Endodermal cell (in vitro differentiated cells): ENCODE measurements around the gene GMPR2. TPM values are rescaled to one million over a fixed set of nuclear protein-coding genes. Genes with fewer than 3 reads are reported as not detected.

Experiments used
- DNase-seq: peaks from one replicate; pipeline ENCODE4 v3.0.0-alpha.2; 2017
- H3K27ac ChIP-seq: 2 replicates; pipeline ENCODE4 v1.5.1; 2013; ENCODE audit warnings: mild to moderate bottlenecking, low read depth, low read length, moderate library complexity
- H3K27me3 ChIP-seq: 2 replicates; pipeline ENCODE4 v1.6.1; 2013; ENCODE audit warnings: mild to moderate bottlenecking, low read length, moderate library complexity; ENCODE audit not compliant: insufficient read depth, control insufficient read depth, poor library complexity, severe bottlenecking
- H3K36me3 ChIP-seq: 2 replicates; pipeline ENCODE4 v1.7.0; 2013; ENCODE audit warnings: mild to moderate bottlenecking, low read length, moderate library complexity; ENCODE audit not compliant: control insufficient read depth, insufficient read depth
- H3K4me1 ChIP-seq: one replicate; pipeline ENCODE4 v1.7.0; 2013; ENCODE audit warnings: low read length; ENCODE audit not compliant: control insufficient read depth, insufficient read depth
- H3K4me3 ChIP-seq: 2 replicates; pipeline ENCODE4 v1.5.1; 2013; ENCODE audit warnings: mild to moderate bottlenecking, low read length, moderate library complexity
- H3K9ac ChIP-seq: 2 replicates; pipeline ENCODE4 v1.6.1; 2013; ENCODE audit warnings: mild to moderate bottlenecking, low read length, moderate library complexity; ENCODE audit not compliant: poor library complexity, severe bottlenecking; ENCODE audit errors: extremely low read depth
- H3K9me3 ChIP-seq: 2 replicates; pipeline ENCODE4 v1.6.1; 2013; ENCODE audit warnings: mild to moderate bottlenecking, low read length, moderate library complexity; ENCODE audit not compliant: control insufficient read depth
- H3K27ac Mint-ChIP-seq: 2 replicates; pipeline ENCODE4 v1.8.0; 2020; ENCODE audit warnings: mixed read lengths
- H3K27me3 Mint-ChIP-seq: 2 replicates; pipeline ENCODE4 v1.8.0; 2021; ENCODE audit warnings: mild to moderate bottlenecking, mixed read lengths; ENCODE audit not compliant: insufficient read depth
- H3K36me3 Mint-ChIP-seq: 2 replicates; pipeline ENCODE4 v1.8.0; 2020; ENCODE audit warnings: low read depth, mixed read lengths
- H3K4me1 Mint-ChIP-seq: 2 replicates; pipeline ENCODE4 v1.8.0; 2020; ENCODE audit warnings: mixed read lengths
- H3K4me3 Mint-ChIP-seq: 2 replicates; pipeline ENCODE4 v1.8.0; 2020; ENCODE audit warnings: mild to moderate bottlenecking, moderate library complexity, mixed read lengths
- H3K9me3 Mint-ChIP-seq: 2 replicates; pipeline ENCODE4 v1.8.0; 2020; ENCODE audit warnings: mild to moderate bottlenecking, mixed read lengths
- CTCF ChIP-seq: fragments of 200-600 bp; sonication (generic); conservative IDR thresholded peaks from 2 replicates; pipeline ENCODE4 v1.5.0; 2021; ENCODE audit warnings: antibody characterized with exemption, mild to moderate bottlenecking
- WGBS, 2 experiments: methylation state at CpG; one replicate each; pipeline versions ENCODE4 v1.1.5 to v1.1.7; 2013; ENCODE audit warnings: missing lambda C conversion rate in 2 of 2, mixed read lengths in 1 of 2; ENCODE audit not compliant: insufficient coverage in 1 of 2, insufficient read length in 1 of 2; 5-methylcytosine and 5-hydroxymethylcytosine counted together
- total RNA-seq, 2 donors: library from RNA; stranded (reverse); fragmentation: NEBNext Ultra II Directional in 1 of 2; extraction: Animal tissue kit (Norgen Biotek cat#: 25700) in 1 of 2; gene quantifications; 2 replicates in 1 of 2; 3 replicates in 1 of 2; pipeline ENCODE4 v1.2.1, GENCODE V29; 2021

The GMPR2 gene
- total RNA-seq, 2 donors from 2014 or later: 56.1 to 63.1 TPM

- Mint-ChIP-seq H3K27ac (no peak overlapping the region), H3K36me3 (peaks cover 35% of the 10 kb centered on the region), H3K9me3 (no peaks in the 10 kb centered on the region), H3K4me3 (no peak overlapping the region), H3K27me3 (no peaks in the 10 kb centered on the region), H3K4me1 (peaks cover 9% of the 10 kb centered on the region)
- Histone ChIP-seq H3K9me3 (no peaks in the 10 kb centered on the region), H3K27ac (no peak overlapping the region), H3K4me1 (no peaks in the 10 kb centered on the region), H3K4me3 (no peak overlapping the region), H3K27me3 (no peaks in the 10 kb centered on the region), H3K9ac (no peak overlapping the region), H3K36me3 (peaks cover 39% of the 10 kb centered on the region)
- WGBS, 2 experiments: 97 to 98% methylated on average over 14 to 15 of the region's 15 CpGs
- DNase-seq: no peak
- TF ChIP-seq CTCF: no peak
Measured at GRCh38 chr14:24192933-24193332, 39.8 kb upstream of the GMPR2 start.

DNA sequence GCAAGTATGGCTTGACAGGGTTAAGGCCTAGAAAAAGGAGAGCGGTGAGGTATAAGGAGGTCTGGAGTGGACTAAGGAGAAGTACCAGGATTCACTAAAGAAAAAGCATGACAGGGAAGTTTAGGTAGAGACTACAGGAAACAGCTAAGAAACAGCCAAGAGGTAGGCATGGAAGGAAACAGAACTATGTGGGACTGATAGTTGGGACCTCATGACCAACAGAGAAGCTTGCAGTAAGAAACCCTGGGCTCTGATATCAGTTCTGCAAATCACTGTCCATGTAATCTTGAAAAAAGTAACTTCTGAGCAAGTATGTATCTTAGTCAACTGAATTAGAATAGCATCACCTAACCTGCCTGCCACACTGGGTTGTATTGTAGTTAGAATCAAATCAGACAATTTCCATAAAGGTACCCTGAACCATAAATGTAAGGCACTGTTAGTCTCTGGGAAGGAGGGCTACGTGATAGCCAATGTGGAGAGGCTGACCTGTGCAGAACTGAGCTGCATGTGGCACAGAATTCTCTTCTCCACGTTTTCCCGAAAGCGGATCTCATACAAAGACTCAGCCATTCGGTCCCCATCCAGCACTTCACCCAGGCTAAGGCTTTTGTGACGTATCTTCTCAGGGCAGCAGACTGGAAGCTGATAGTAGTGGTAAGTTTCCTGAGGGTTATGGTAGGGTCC lies 38.4 kb upstream of the GMPR2 start:
- no peak for DNase-seq
- H3K27ac Mint-ChIP-seq: no peak overlapping the region

GRCh38 chr14:24194873-24195185 lies 37.9 kb upstream of the GMPR2 start:
- no peak for DNase-seq
- no peaks in the 10 kb centered on the region for H3K9me3 Mint-ChIP-seq
- no peaks in the 10 kb centered on the region for H3K4me1 ChIP-seq
- peak overlapping the region; percentile 93 for H3K9ac ChIP-seq
- no peaks in the 10 kb centered on the region for H3K27me3 ChIP-seq
- peaks cover 41% of the 10 kb centered on the region for H3K36me3 ChIP-seq
- peak overlapping the region; percentile 91 for H3K4me3 ChIP-seq
- 63 to 94% methylated on average over 3 to 8 of the region's 8 CpGs for WGBS, 2 experiments
- peak overlapping the region; percentile 77 for H3K27ac Mint-ChIP-seq
- H3K27ac ChIP-seq: peak overlapping the region; percentile 96
- peaks cover 47% of the 10 kb centered on the region for H3K36me3 Mint-ChIP-seq
- H3K4me1 Mint-ChIP-seq: peaks cover 8% of the 10 kb centered on the region
- peak overlapping the region; percentile 77 for H3K4me3 Mint-ChIP-seq
- no peaks in the 10 kb centered on the region for H3K27me3 Mint-ChIP-seq
- no peaks in the 10 kb centered on the region for H3K9me3 ChIP-seq
- TF ChIP-seq CTCF: no peak

More for the DNA sequence above, 38.4 kb upstream of the GMPR2 start:
- H3K27me3 ChIP-seq: no peaks in the 10 kb centered on the region
- no peaks in the 10 kb centered on the region for H3K27me3 Mint-ChIP-seq
- H3K36me3 ChIP-seq: peaks cover 43% of the 10 kb centered on the region
- no peaks in the 10 kb centered on the region for H3K9me3 ChIP-seq
- no peaks in the 10 kb centered on the region for H3K4me1 ChIP-seq
- peaks cover 8% of the 10 kb centered on the region for H3K4me1 Mint-ChIP-seq
- peaks cover 44% of the 10 kb centered on the region for H3K36me3 Mint-ChIP-seq
- no peak for TF ChIP-seq CTCF
- H3K4me3 Mint-ChIP-seq: peak overlapping the region; percentile 77
- no peaks in the 10 kb centered on the region for H3K9me3 Mint-ChIP-seq
- no peak overlapping the region for H3K27ac ChIP-seq
- peak overlapping the region; percentile 93 for H3K9ac ChIP-seq
- peak overlapping the region; percentile 91 for H3K4me3 ChIP-seq
- 97 to 100% methylated on average over 2 to 7 of the region's 7 CpGs for WGBS, 2 experiments
